ENCODE measurements around the gene ARHGAP32. TPM values are rescaled to one million over a fixed set of nuclear protein-coding genes. Genes with fewer than 3 reads are reported as not detected.

Gene ARHGAP32
- total RNA-seq, 1 experiment from 2014 or later = 22.0 TPM

DNA sequence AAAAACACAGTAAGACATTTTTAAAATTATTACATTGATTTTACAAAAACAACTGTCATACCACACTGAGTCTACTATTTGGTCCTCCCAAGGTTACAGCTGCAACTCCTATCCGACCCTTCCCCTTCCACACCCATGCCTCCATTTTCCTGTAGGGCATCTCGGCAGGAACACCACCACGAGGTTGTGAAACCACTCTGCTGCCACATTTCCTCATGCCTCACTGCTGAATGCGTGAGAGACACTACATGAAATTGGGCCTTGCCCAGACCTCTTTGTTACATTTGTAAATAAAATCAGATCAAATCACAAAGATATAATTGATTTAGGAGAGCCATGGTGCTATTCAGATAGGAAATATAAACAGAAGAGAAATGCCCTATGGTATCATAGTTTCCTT, 2.0 kb downstream of the ARHGAP32 start:
- H3K36me3 Mint-ChIP-seq (ENCODE audit: insufficient read depth in 1 of 3, low read depth in 3 of 3) = peaks cover 7 to 26% (median 14%) of the 10 kb centered on the region in 3 experiments; a peak in 5 of 7 replicates
- Histone ChIP-seq H3K4me1 (ENCODE audit: insufficient read depth, low read length) (peaks cover 6% of the 10 kb centered on the region), H3K9me3 (ENCODE audit: control insufficient read depth, low read depth, low read length) (no peaks in the 10 kb centered on the region), H4K20me1 (ENCODE audit: control insufficient read depth, insufficient read depth, insufficient read length) (no peaks in the 10 kb centered on the region), H2BK120ac (ENCODE audit: low read depth, low read length, poor library complexity, severe bottlenecking) (no peak overlapping the region), H3K56ac (ENCODE audit: insufficient read length, low read depth, low read length) (no peak overlapping the region), H2BK20ac (ENCODE audit: low read depth, low read length, poor library complexity, severe bottlenecking) (no peak overlapping the region), H2AK5ac (ENCODE audit: insufficient read length, low read length) (no peak overlapping the region), H2BK5ac (ENCODE audit: insufficient read length, low read length) (no peak overlapping the region), H3K4ac (ENCODE audit: low read depth, low read length) (no peak overlapping the region), H3K18ac (ENCODE audit: insufficient read length, low read depth, low read length) (no peak overlapping the region), H3K23me2 (ENCODE audit: insufficient read length, low read depth, low read length, poor library complexity, severe bottlenecking) (no peaks in the 10 kb centered on the region), H3K9ac (ENCODE audit: extremely low read depth, insufficient read length, low read length) (no peak overlapping the region), H2AFZ (ENCODE audit: low read length) (no peak overlapping the region), H4K8ac (replicated peaks; ENCODE audit: insufficient read length, low read depth, low read length) (no peak overlapping the region), H2BK15ac (ENCODE audit: low read depth, low read length) (no peak overlapping the region), H3K4me2 (ENCODE audit: insufficient read depth, insufficient read length, low read length) (no peak overlapping the region), H3K14ac (ENCODE audit: insufficient read depth, low read length) (no peak overlapping the region; the same call in 1 of the 2 replicates), H4K5ac (ENCODE audit: insufficient read length, low read depth, low read length) (no peak overlapping the region), H2BK12ac (ENCODE audit: insufficient read length, low read depth, low read length) (no peak overlapping the region), H3K27ac (ENCODE audit: insufficient read length, low read depth, low read length) (no peak overlapping the region), H4K91ac (ENCODE audit: insufficient read length, low read depth, low read length) (no peak overlapping the region), H3K23ac (ENCODE audit: insufficient read length, low read depth, low read length) (no peak overlapping the region), H3K27me3 (ENCODE audit: insufficient read depth, low read length) (no peaks in the 10 kb centered on the region), H3K79me2 (ENCODE audit: insufficient read depth, low read length) (no peaks in the 10 kb centered on the region; the same call in 1 of the 2 replicates), H3T11ph (ENCODE audit: low read length) (no peak overlapping the region), H3K79me1 (ENCODE audit: insufficient read depth, low read depth, low read length, poor library complexity, severe bottlenecking) (peaks cover 4% of the 10 kb centered on the region)
- no peak overlapping the region for H3K27ac Mint-ChIP-seq
- H3K27me3 Mint-ChIP-seq (ENCODE audit: low read depth) = no peaks in the 10 kb centered on the region
- no peak for DNase-seq
- peaks cover 11 to 14% of the 10 kb centered on the region in 2 experiments; a peak in 4 of 5 replicates for H3K9me3 Mint-ChIP-seq
- no CpG with 5 or more reads among the region's 4 CpGs for WGBS (ENCODE audit: extremely low coverage, insufficient read length, low lambda C conversion rate)
- H3K4me3 Mint-ChIP-seq = no peak overlapping the region
- TF ChIP-seq, protein P1, sequence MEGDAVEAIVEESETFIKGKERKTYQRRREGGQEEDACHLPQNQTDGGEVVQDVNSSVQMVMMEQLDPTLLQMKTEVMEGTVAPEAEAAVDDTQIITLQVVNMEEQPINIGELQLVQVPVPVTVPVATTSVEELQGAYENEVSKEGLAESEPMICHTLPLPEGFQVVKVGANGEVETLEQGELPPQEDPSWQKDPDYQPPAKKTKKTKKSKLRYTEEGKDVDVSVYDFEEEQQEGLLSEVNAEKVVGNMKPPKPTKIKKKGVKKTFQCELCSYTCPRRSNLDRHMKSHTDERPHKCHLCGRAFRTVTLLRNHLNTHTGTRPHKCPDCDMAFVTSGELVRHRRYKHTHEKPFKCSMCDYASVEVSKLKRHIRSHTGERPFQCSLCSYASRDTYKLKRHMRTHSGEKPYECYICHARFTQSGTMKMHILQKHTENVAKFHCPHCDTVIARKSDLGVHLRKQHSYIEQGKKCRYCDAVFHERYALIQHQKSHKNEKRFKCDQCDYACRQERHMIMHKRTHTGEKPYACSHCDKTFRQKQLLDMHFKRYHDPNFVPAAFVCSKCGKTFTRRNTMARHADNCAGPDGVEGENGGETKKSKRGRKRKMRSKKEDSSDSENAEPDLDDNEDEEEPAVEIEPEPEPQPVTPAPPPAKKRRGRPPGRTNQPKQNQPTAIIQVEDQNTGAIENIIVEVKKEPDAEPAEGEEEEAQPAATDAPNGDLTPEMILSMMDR (conservative IDR thresholded peaks at IDR 0.05) = no peak
- H3K4me1 Mint-ChIP-seq = peaks cover 0 to 7% of the 10 kb centered on the region in 2 experiments; a peak in 1 of 4 replicates
